Activated naive CD4-positive, alpha-beta T cell treated with anti-CD3 and anti-CD28 coated beads for 36 hours (primary cell): ENCODE data around the gene ZNF107. TPM values are rescaled to one million over a fixed set of nuclear protein-coding genes. Genes with fewer than 3 reads are reported as not detected.

Experiments used
- CTCF ChIA-PET: fragments of 350-600 bp; sonication (Branson Sonifier 250); formaldehyde crosslinking; loops from one replicate; lab custom pipeline; 2021; ENCODE audit warnings: antibody characterized with exemption; lab: Charles Lee
- DNase-seq: peaks from one replicate; pipeline ENCODE4 v3.0.0-alpha.2; 2020
- H3K27ac Mint-ChIP-seq: one replicate; pipeline ENCODE4 v1.8.0; 2021; ENCODE audit warnings: mild to moderate bottlenecking, mixed read lengths
- H3K27me3 Mint-ChIP-seq: one replicate; pipeline ENCODE4 v1.8.0; 2021; ENCODE audit warnings: low read depth, mixed read lengths
- H3K36me3 Mint-ChIP-seq: one replicate; pipeline ENCODE4 v1.8.0; 2021; ENCODE audit warnings: low read depth, mixed read lengths
- H3K4me1 Mint-ChIP-seq: one replicate; pipeline ENCODE4 v1.8.0; 2021; ENCODE audit warnings: low read depth, mixed read lengths
- H3K4me3 Mint-ChIP-seq: one replicate; pipeline ENCODE4 v1.8.0; 2021; ENCODE audit warnings: mild to moderate bottlenecking, moderate library complexity, mixed read lengths
- H3K9me3 Mint-ChIP-seq: one replicate; pipeline ENCODE4 v1.8.0; 2021; ENCODE audit warnings: mixed read lengths
- intact Hi-C: fragments of 100-400 bp; cut with micrococcal nuclease; formaldehyde crosslinking; loops from one replicate; pipeline ENCODE4 v1.15.1; 2023
- microRNA-seq: library from miRNA; unstranded; fragments of <30 nt; microRNA quantifications from one replicate; pipeline ENCODE4 v1.2.0, GENCODE V29; 2022; ENCODE audit warnings: borderline microRNAs expressed, borderline replicate concordance
- total RNA-seq, 2 experiments: library from RNA; stranded (reverse); gene quantifications; one replicate each; pipeline ENCODE4 v1.2.3, GENCODE V29; 2021

ZNF107 gene
- total RNA-seq, 2 experiments from 2014 or later: 7.7 to 8.0 TPM

DNA sequence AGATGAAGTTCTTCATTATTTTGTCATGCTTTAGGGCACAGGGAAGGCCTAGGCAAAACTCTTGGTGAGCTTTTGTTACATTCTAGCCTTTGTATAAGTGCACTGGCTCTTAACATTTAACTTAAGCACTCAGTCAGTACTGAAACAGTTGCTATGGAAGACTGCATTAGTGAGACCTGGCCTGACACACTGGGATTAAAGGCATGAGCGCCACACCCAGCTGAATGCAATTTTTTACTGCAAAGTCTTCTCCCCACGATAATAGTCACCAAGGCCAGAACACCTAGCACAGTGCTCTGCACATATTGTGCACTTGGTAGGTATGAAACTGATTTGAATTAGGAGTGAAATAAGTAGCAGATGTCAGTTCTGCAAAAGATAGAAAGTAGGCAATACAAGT, 87.1 kb downstream of the ZNF107 start:
- CTCF ChIA-PET: interaction anchor here (0.5 kb wide), 1 partner anchor 943 kb away, joined by 3 read pairs; no protein-coding TSS in a partner anchor
- Mint-ChIP-seq H3K4me1 (no peaks in the 10 kb centered on the region), H3K9me3 (peaks cover 4% of the 10 kb centered on the region), H3K36me3 (no peaks in the 10 kb centered on the region), H3K27me3 (no peaks in the 10 kb centered on the region), H3K4me3 (no peak overlapping the region), H3K27ac (no peak overlapping the region)
- intact Hi-C loops: no loop called here
- DNase-seq: no peak

DNA sequence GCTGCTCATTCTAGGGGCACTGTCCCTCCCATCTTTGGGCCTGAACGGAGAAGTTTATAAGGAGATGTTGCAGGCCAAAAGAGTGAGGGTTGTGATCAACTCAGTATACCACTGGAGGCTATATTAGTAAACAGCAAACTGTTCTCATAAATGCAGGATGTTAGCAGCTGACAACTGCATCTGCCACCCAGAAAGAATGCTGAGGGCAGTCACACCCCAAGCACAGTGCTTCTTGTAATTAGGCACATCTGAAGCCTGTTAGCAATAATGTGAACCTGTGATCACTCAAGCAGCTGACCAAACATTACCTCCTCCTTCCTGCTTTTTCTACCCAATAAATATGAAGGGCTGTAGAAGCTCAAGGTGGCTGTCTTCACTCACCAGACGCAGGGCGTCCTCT, 89.9 kb downstream of the ZNF107 start:
- intact Hi-C loops: no loop called here
- CTCF ChIA-PET: no interaction called here
- H3K27me3 Mint-ChIP-seq: no peaks in the 10 kb centered on the region
- no peak overlapping the region for H3K27ac Mint-ChIP-seq
- H3K4me1 Mint-ChIP-seq: no peaks in the 10 kb centered on the region
- H3K9me3 Mint-ChIP-seq: no peaks in the 10 kb centered on the region
- DNase-seq: no peak
- no peak overlapping the region for H3K4me3 Mint-ChIP-seq
- H3K36me3 Mint-ChIP-seq: no peaks in the 10 kb centered on the region

DNA sequence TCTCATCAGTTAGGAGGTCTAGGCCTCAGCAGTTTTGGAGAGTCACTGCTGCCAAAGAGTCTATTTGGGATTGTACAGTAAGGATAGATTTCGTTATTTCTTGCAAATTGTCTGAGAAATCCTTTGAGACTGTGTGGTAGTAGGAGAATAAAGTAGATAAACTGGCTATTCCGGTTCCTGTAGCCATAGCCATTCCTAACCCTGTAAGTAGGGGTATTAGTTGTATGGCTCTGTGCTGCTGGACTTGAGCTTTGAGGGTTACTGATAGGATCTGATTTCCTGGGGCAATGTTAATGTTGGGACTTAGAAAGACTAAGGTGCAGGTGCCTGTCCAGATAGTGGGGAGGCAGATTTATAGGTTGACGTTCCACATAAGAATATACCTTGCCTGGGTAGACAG, 92.2 kb downstream of the ZNF107 start:
- H3K4me1 Mint-ChIP-seq: no peaks in the 10 kb centered on the region
- no peak overlapping the region for H3K4me3 Mint-ChIP-seq
- no peak for DNase-seq
- CTCF ChIA-PET: interaction anchor here (0.6 kb wide), 1 partner anchor 30 kb away, joined by 3 read pairs; no protein-coding TSS in a partner anchor
- H3K9me3 Mint-ChIP-seq: no peaks in the 10 kb centered on the region
- H3K36me3 Mint-ChIP-seq: no peaks in the 10 kb centered on the region
- intact Hi-C loops: no loop called here
- no peak overlapping the region for H3K27ac Mint-ChIP-seq
- H3K27me3 Mint-ChIP-seq: peaks cover 2% of the 10 kb centered on the region

Small RNA genes lying within 50 kb of the gene (microRNA-seq; reads per million reads assigned to microRNA genes)
- gene MIR6839: not detected

Other genes starting within 250 kb of the ZNF107 start
- 10 to 100 TPM; 13.4 to 14.0 TPM for gene ZNF680, start 103.1 kb upstream of the ZNF107 start, total RNA-seq
- 10 to 100 TPM; 10.6 to 10.7 TPM for gene ZNF138, start 128.3 kb downstream of the ZNF107 start, total RNA-seq
- gene ZNF273, start 237.1 kb downstream of the ZNF107 start, total RNA-seq: 10 to 100 TPM; 10.9 to 12.3 TPM